ENCODE results near the gene LDB2. TPM values are rescaled to one million over a fixed set of nuclear protein-coding genes. Genes with fewer than 3 reads are reported as not detected.

The LDB2 gene
- total RNA-seq, 6 experiments from 2014 or later, result 24.2 to 40.4 (median 31.7) TPM

DNA sequence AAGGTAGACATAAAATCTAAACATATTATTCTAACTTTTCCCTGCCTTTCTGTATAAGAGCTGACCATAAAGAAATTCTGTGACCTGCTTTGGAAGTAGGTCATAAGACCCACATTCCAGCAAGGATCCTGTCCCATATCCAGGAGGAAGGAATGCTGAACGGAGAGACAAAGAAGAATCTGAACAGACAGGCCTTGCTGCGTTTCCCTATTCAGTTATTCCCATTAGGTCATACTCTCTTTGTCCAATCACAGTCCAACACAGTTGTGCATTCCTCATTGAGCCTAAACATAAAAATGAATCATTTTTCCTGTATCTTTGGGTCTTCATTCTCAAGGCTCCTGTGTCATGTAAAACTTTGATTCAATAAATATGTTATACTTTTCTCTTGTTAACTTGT lies 384.6 kb downstream of the LDB2 start:
- no peaks in the 10 kb centered on the region; the same call in 1 of the 2 replicates for H3K27me3 Mint-ChIP-seq (ENCODE audit: insufficient read depth)
- H3K36me3 Mint-ChIP-seq (ENCODE audit: low read depth), result peaks cover 16% of the 10 kb centered on the region
- H3K4me1 Mint-ChIP-seq (ENCODE audit: low read depth), result peaks cover 16% of the 10 kb centered on the region
- no peak overlapping the region for H3K4me3 Mint-ChIP-seq
- no peak for DNase-seq
- no peak overlapping the region; the same call in 1 of the 2 replicates for H3K27ac Mint-ChIP-seq
- H3K9me3 Mint-ChIP-seq, result no peaks in the 10 kb centered on the region
- TF ChIP-seq, protein P1, sequence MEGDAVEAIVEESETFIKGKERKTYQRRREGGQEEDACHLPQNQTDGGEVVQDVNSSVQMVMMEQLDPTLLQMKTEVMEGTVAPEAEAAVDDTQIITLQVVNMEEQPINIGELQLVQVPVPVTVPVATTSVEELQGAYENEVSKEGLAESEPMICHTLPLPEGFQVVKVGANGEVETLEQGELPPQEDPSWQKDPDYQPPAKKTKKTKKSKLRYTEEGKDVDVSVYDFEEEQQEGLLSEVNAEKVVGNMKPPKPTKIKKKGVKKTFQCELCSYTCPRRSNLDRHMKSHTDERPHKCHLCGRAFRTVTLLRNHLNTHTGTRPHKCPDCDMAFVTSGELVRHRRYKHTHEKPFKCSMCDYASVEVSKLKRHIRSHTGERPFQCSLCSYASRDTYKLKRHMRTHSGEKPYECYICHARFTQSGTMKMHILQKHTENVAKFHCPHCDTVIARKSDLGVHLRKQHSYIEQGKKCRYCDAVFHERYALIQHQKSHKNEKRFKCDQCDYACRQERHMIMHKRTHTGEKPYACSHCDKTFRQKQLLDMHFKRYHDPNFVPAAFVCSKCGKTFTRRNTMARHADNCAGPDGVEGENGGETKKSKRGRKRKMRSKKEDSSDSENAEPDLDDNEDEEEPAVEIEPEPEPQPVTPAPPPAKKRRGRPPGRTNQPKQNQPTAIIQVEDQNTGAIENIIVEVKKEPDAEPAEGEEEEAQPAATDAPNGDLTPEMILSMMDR (IDR thresholded peaks at IDR 0.05), result no peak

DNA sequence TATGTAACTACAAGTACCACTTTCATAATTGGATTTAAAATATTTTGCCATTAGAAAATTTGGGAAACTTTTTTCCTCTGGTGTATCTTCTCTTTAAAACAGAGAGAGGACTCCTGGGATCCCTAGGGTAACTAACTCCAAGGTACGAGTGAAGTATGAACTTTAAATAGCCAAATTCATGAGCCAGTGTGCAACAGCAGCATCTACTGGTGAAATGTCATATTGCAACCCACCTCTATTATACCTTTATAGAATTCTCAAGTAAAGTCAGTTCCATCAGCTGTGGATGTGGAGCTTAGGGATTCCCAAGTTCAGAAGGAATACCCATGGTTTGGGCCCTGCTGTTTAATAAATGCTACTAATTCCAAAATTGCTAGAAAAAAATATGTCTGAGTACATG lies 389.5 kb downstream of the LDB2 start:
- TF ChIP-seq, protein P1 (IDR thresholded peaks at IDR 0.05), result peak; percentile 79
- Mint-ChIP-seq H3K4me3 (no peak overlapping the region), H3K27ac (no peak overlapping the region), H3K36me3 (ENCODE audit: low read depth) (peaks cover 29% of the 10 kb centered on the region), H3K4me1 (ENCODE audit: low read depth) (no peaks in the 10 kb centered on the region), H3K27me3 (ENCODE audit: insufficient read depth) (peaks cover 2% of the 10 kb centered on the region), H3K9me3 (no peaks in the 10 kb centered on the region)
- DNase-seq, result no peak

DNA sequence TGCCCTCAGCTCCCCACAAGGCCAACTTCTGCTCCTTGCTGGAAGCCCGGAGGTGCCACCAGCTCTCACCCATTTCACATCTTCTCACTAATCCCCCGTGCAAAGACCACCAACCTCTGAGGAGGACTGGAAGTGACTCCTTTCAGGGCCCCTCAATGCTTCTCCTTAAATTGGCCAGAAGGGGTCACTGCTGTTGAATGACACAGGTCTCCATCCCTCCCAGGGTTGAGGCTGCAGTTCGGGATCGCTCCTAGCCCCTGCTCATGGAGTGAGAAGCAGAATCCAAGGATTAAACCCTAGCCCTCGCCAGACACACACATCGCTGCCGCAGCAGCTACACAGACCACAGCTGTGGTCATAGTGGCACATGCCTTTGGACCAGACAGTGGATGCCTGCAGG lies 392.7 kb downstream of the LDB2 start:
- TF ChIP-seq, protein P1 (IDR thresholded peaks at IDR 0.05), result peak; percentile 66
- Mint-ChIP-seq H3K9me3 (no peaks in the 10 kb centered on the region), H3K27ac (no peak overlapping the region), H3K36me3 (ENCODE audit: low read depth) (peaks cover 32% of the 10 kb centered on the region), H3K4me1 (ENCODE audit: low read depth) (no peaks in the 10 kb centered on the region), H3K4me3 (no peak overlapping the region), H3K27me3 (ENCODE audit: insufficient read depth) (peaks cover 2% of the 10 kb centered on the region)
- peak; percentile 2 for DNase-seq

DNA sequence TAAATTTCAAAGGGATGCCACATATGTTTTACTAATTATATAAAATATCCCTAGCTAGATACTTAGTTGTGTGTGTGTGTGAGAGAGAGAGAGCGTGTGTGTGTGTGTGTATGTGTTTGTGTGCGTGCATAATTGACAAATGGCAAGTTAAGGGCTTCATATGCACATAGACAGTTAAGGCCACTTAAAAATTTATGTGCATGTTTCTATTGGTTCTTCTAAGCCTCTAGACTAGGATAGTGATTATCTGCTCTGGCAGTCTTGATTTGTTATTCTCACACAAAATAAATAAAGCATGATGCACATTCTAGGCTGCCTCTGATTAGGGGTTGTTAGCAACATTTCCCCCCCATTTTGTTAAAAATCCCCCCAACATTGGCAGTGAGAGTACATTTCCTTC lies 393.2 kb downstream of the LDB2 start:
- TF ChIP-seq, protein P1 (IDR thresholded peaks at IDR 0.05), result no peak
- Mint-ChIP-seq H3K9me3 (no peaks in the 10 kb centered on the region), H3K27me3 (ENCODE audit: insufficient read depth) (peaks cover 2% of the 10 kb centered on the region)

DNA sequence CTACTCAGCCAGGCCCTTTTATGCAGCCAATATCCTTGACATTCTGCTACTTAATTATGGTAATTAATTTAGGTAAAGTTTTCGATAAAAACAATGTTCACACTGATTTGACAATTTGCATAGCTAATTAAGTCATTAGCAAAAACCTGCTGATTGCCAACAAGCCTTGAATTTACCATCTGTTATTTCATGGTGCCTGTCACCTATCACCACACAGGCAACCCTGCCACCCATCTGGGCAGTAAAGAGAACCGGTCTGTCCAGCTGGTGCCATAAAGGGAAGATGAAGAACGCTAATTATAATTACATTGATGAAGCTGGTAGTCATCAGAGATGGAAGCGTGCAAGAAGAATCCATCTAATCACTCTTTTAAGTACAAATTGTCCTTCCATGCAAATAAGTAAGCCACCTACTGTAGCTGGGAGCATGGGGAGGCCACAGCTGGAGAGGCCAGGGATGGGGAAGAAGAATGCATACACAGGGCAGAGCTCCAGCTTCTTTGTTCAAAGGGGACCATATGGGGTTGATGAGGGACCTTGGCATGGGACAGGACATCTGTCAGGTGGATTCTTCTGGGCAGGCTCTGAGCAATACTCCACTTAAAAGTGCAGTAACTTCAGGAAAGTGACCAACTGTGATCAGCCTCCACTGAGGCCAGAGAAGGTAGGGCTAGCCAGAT lies 394.9 kb downstream of the LDB2 start:
- no peaks in the 10 kb centered on the region for H3K4me1 Mint-ChIP-seq (ENCODE audit: low read depth)
- H3K36me3 Mint-ChIP-seq (ENCODE audit: low read depth), result peaks cover 20% of the 10 kb centered on the region
- no peak overlapping the region for H3K27ac Mint-ChIP-seq
- peaks cover 2% of the 10 kb centered on the region for H3K27me3 Mint-ChIP-seq (ENCODE audit: insufficient read depth)
- H3K4me3 Mint-ChIP-seq, result no peak overlapping the region
- H3K9me3 Mint-ChIP-seq, result no peaks in the 10 kb centered on the region
- TF ChIP-seq, protein P1 (IDR thresholded peaks at IDR 0.05), result no peak
- no peak for DNase-seq

More for the DNA sequence above, 393.2 kb downstream of the LDB2 start:
- DNase-seq, result no peak
- Mint-ChIP-seq H3K4me1 (ENCODE audit: low read depth) (no peaks in the 10 kb centered on the region), H3K27ac (no peak overlapping the region), H3K4me3 (no peak overlapping the region), H3K36me3 (ENCODE audit: low read depth) (peaks cover 30% of the 10 kb centered on the region)
